Coronary artery (tissue), 2 donors: ENCODE data around the gene ERC1.
"Not testable (repeated sequence)": the region's sequence is repeated elsewhere in the genome, so short reads cannot be mapped to it uniquely, and the experiment has no call there.

Experiments
- DNase-seq: peaks from one replicate; pipeline ENCODE4 v3.0.0-alpha.2; 2017; ENCODE audit warnings: low spot score
- H3K27ac ChIP-seq, 2 donors: fragments of 200-600 bp; sonication (generic); one replicate each; pipeline ENCODE4 v1.5.1; 2016 to 2019
- H3K4me3 ChIP-seq: fragments of 200-600 bp; sonication (generic); 2 replicates; pipeline ENCODE4 v1.5.1; 2016; ENCODE audit warnings: mild to moderate bottlenecking, moderate library complexity
- TF ChIP-seq, protein P1 (sequence below): fragments of 200-600 bp; sonication (generic); IDR thresholded peaks from one replicate; pipeline ENCODE4 v1.5.1; 2019; ENCODE audit warnings: antibody characterized with exemption

Gene ERC1

GRCh38 chr12:1083889-1084262 lies 92.9 kb downstream of the ERC1 start:
- TF ChIP-seq, protein P1, sequence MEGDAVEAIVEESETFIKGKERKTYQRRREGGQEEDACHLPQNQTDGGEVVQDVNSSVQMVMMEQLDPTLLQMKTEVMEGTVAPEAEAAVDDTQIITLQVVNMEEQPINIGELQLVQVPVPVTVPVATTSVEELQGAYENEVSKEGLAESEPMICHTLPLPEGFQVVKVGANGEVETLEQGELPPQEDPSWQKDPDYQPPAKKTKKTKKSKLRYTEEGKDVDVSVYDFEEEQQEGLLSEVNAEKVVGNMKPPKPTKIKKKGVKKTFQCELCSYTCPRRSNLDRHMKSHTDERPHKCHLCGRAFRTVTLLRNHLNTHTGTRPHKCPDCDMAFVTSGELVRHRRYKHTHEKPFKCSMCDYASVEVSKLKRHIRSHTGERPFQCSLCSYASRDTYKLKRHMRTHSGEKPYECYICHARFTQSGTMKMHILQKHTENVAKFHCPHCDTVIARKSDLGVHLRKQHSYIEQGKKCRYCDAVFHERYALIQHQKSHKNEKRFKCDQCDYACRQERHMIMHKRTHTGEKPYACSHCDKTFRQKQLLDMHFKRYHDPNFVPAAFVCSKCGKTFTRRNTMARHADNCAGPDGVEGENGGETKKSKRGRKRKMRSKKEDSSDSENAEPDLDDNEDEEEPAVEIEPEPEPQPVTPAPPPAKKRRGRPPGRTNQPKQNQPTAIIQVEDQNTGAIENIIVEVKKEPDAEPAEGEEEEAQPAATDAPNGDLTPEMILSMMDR, result no peak
- no peak for DNase-seq
- peak overlapping the region; percentile 26 for H3K4me3 ChIP-seq
- peak overlapping the region; percentile 45 to 58 for H3K27ac ChIP-seq

DNA sequence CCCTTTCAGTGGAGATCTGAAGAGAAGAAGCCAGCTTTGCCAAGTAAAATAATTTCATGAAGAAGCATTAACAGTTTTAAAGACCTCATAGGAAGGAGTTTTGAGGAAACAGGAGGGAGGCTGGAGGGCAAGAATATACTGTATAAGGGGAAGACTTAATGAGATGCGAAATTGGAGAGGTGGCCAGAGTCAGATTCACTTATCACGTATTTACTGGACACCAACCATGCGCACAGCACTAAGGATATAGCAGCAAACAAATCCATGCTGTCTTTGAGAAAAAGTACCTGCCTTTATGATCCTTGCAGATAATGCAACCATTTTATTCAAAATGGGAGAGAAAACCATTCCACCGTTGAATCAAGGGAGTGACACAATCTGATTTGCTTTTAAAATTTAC lies 100.3 kb downstream of the ERC1 start:
- H3K27ac ChIP-seq, result no peak overlapping the region
- DNase-seq, result no peak
- TF ChIP-seq, protein P1, result no peak
- no peak overlapping the region for H3K4me3 ChIP-seq

GRCh38 chr12:1093166-1093751 lies 102.2 kb downstream of the ERC1 start:
- no peak overlapping the region for H3K27ac ChIP-seq
- no peak overlapping the region for H3K4me3 ChIP-seq
- no peak for DNase-seq
- TF ChIP-seq, protein P1, result peak; percentile 37

GRCh38 chr12:1094714-1095113 lies 103.7 kb downstream of the ERC1 start:
- no peak for DNase-seq
- TF ChIP-seq, protein P1, result no peak
- Histone ChIP-seq H3K4me3 (no peak overlapping the region), H3K27ac (no peak overlapping the region)

DNA sequence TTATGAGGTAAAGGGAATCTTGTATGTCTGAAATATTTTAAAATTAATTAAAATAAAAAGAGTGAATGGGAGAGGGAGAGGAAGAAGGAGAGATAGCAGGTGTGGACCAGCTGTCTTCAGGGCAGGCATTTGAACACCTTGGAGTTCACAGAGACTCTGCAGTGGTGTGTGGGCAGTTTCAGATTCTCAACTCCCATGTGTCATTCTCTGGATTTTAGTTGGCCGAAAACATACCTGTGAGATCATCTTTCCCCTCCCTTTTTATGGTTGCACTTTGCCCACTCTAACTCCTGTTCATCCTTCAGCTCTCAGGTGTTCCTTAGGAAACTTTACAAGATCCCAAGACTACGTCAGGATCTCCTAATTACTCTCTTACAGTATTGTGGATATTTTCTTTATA lies 108.1 kb downstream of the ERC1 start:
- DNase-seq, result no peak
- Histone ChIP-seq H3K27ac (no peak overlapping the region), H3K4me3 (no peak overlapping the region)
- TF ChIP-seq, protein P1, result no peak

GRCh38 chr12:1099618-1100017 lies 108.6 kb downstream of the ERC1 start:
- not testable (repeated sequence) for H3K27ac ChIP-seq, DNase-seq, H3K4me3 ChIP-seq

DNA sequence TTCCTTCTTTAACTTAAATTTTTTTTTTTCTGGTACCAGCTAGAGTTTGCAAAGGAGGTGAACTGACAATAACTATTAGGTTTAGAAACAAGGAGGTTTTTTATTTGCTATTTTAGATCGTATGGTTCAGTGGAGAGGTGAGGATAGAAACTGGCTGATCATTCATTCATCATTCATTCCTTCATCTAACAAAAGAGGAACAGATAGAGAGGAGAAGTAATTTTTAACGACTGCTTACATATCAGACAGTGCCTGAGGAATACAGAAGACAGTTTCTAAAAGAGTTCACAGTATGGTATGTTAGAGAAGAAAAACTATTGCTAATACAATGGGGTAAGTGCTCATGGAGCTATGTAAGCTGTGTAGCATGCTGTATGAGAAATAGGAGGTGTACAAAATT lies 111.1 kb downstream of the ERC1 start:
- no peak overlapping the region for H3K4me3 ChIP-seq
- DNase-seq, result no peak
- no peak overlapping the region for H3K27ac ChIP-seq
- TF ChIP-seq, protein P1, result no peak
